Endodermal cell (in vitro differentiated cells): ENCODE measurements around the gene NANOS2. TPM values are rescaled to one million over a fixed set of nuclear protein-coding genes. Genes with fewer than 3 reads are reported as not detected.
A peak's percentile ranks its signal among the peaks of the same experiment; 100 is the strongest.
"Not testable (repeated sequence)": the region's sequence is repeated elsewhere in the genome, so short reads cannot be mapped to it uniquely, and the experiment has no call there.

Experiments
- DNase-seq: peaks from one replicate; pipeline ENCODE4 v3.0.0-alpha.2; 2017
- H3K27ac ChIP-seq: 2 replicates; pipeline ENCODE4 v1.5.1; 2013; ENCODE audit warnings: mild to moderate bottlenecking, low read depth, low read length, moderate library complexity
- H3K27me3 ChIP-seq: 2 replicates; pipeline ENCODE4 v1.6.1; 2013; ENCODE audit warnings: mild to moderate bottlenecking, low read length, moderate library complexity; ENCODE audit not compliant: insufficient read depth, control insufficient read depth, poor library complexity, severe bottlenecking
- H3K36me3 ChIP-seq: 2 replicates; pipeline ENCODE4 v1.7.0; 2013; ENCODE audit warnings: mild to moderate bottlenecking, low read length, moderate library complexity; ENCODE audit not compliant: control insufficient read depth, insufficient read depth
- H3K4me1 ChIP-seq: one replicate; pipeline ENCODE4 v1.7.0; 2013; ENCODE audit warnings: low read length; ENCODE audit not compliant: control insufficient read depth, insufficient read depth
- H3K4me3 ChIP-seq: 2 replicates; pipeline ENCODE4 v1.5.1; 2013; ENCODE audit warnings: mild to moderate bottlenecking, low read length, moderate library complexity
- H3K9ac ChIP-seq: 2 replicates; pipeline ENCODE4 v1.6.1; 2013; ENCODE audit warnings: mild to moderate bottlenecking, low read length, moderate library complexity; ENCODE audit not compliant: poor library complexity, severe bottlenecking; ENCODE audit errors: extremely low read depth
- H3K9me3 ChIP-seq: 2 replicates; pipeline ENCODE4 v1.6.1; 2013; ENCODE audit warnings: mild to moderate bottlenecking, low read length, moderate library complexity; ENCODE audit not compliant: control insufficient read depth
- H3K27ac Mint-ChIP-seq: 2 replicates; pipeline ENCODE4 v1.8.0; 2020; ENCODE audit warnings: mixed read lengths
- H3K27me3 Mint-ChIP-seq: 2 replicates; pipeline ENCODE4 v1.8.0; 2021; ENCODE audit warnings: mild to moderate bottlenecking, mixed read lengths; ENCODE audit not compliant: insufficient read depth
- H3K36me3 Mint-ChIP-seq: 2 replicates; pipeline ENCODE4 v1.8.0; 2020; ENCODE audit warnings: low read depth, mixed read lengths
- H3K4me1 Mint-ChIP-seq: 2 replicates; pipeline ENCODE4 v1.8.0; 2020; ENCODE audit warnings: mixed read lengths
- H3K4me3 Mint-ChIP-seq: 2 replicates; pipeline ENCODE4 v1.8.0; 2020; ENCODE audit warnings: mild to moderate bottlenecking, moderate library complexity, mixed read lengths
- H3K9me3 Mint-ChIP-seq: 2 replicates; pipeline ENCODE4 v1.8.0; 2020; ENCODE audit warnings: mild to moderate bottlenecking, mixed read lengths
- WGBS, 2 experiments: methylation state at CpG; one replicate each; pipeline versions ENCODE4 v1.1.5 to v1.1.7; 2013; ENCODE audit warnings: missing lambda C conversion rate in 2 of 2, mixed read lengths in 1 of 2; ENCODE audit not compliant: insufficient coverage in 1 of 2, insufficient read length in 1 of 2; 5-methylcytosine and 5-hydroxymethylcytosine counted together
- total RNA-seq, 2 donors: library from RNA; stranded (reverse); fragmentation: NEBNext Ultra II Directional in 1 of 2; extraction: Animal tissue kit (Norgen Biotek cat#: 25700) in 1 of 2; gene quantifications; 2 replicates in 1 of 2; 3 replicates in 1 of 2; pipeline ENCODE4 v1.2.1, GENCODE V29; 2021
- TF ChIP-seq, protein P1 (sequence below): fragments of 200-600 bp; sonication (generic); conservative IDR thresholded peaks from 2 replicates; pipeline ENCODE4 v1.5.0; 2021; ENCODE audit warnings: antibody characterized with exemption, mild to moderate bottlenecking

Gene NANOS2
- total RNA-seq, 2 donors from 2014 or later: not detected

DNA sequence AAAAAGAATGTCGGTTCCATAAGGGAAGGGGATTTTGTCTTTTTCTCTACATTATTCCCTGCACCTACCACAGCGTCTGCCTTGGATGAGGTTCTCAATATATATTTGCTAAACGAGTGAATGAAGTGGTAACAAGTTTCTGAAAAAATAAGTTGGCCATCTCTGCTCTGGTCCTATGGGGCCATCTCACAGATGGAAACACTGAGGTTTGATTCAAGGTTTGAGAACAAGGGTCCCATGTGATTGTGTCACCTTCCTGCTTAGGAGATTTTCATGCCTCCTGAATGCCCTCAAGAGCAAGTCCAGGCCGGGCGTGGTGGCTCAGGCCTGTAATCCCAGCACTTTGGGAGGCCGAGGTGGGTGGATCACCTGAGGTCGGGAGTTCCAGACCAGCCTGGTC lies 15.3 kb downstream of the NANOS2 start:
- peaks cover 11% of the 10 kb centered on the region for H3K27me3 Mint-ChIP-seq
- no peaks in the 10 kb centered on the region for H3K9me3 ChIP-seq
- H3K9ac ChIP-seq: no peak overlapping the region
- H3K36me3 Mint-ChIP-seq: peaks cover 38% of the 10 kb centered on the region
- TF ChIP-seq, protein P1, sequence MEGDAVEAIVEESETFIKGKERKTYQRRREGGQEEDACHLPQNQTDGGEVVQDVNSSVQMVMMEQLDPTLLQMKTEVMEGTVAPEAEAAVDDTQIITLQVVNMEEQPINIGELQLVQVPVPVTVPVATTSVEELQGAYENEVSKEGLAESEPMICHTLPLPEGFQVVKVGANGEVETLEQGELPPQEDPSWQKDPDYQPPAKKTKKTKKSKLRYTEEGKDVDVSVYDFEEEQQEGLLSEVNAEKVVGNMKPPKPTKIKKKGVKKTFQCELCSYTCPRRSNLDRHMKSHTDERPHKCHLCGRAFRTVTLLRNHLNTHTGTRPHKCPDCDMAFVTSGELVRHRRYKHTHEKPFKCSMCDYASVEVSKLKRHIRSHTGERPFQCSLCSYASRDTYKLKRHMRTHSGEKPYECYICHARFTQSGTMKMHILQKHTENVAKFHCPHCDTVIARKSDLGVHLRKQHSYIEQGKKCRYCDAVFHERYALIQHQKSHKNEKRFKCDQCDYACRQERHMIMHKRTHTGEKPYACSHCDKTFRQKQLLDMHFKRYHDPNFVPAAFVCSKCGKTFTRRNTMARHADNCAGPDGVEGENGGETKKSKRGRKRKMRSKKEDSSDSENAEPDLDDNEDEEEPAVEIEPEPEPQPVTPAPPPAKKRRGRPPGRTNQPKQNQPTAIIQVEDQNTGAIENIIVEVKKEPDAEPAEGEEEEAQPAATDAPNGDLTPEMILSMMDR: no peak
- H3K27ac ChIP-seq: no peak overlapping the region
- WGBS, 2 experiments: 96 to 100% methylated on average over 4 to 6 of the region's 7 CpGs
- H3K36me3 ChIP-seq: peaks cover 19% of the 10 kb centered on the region
- no peak overlapping the region for H3K4me3 ChIP-seq
- no peak overlapping the region for H3K4me3 Mint-ChIP-seq
- no peaks in the 10 kb centered on the region for H3K4me1 ChIP-seq
- DNase-seq: no peak
- H3K9me3 Mint-ChIP-seq: no peaks in the 10 kb centered on the region
- peaks cover 4% of the 10 kb centered on the region for H3K4me1 Mint-ChIP-seq
- H3K27ac Mint-ChIP-seq: no peak overlapping the region
- H3K27me3 ChIP-seq: no peaks in the 10 kb centered on the region

DNA sequence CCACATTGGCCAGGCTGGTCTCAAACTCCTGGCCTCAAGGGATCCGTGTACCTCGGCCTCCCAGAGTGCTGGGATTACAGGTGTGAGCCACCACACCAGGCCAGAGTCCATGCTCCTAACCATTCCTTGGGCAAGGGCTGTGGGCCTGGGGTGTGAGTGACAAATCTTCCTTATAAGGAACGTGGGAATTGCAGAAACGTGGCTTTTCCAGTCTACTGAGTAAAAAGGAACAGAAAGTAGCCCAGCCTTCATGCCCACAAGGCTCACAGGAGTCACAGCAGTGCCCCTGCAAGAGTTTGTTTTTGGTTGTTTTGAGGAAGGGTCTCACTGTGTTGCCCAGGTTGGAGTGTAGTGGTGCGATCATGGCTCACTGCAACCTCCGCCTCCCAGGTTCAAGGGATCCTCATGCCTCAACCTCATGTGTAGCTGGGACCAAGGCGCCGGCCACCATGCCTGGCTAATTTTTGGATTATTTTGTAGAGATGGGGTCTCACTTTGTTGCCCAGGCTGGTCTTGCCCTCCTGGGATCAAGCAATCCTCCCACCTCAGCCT lies 17.2 kb downstream of the NANOS2 start:
- 93 to 100% methylated on average over 3 to 8 of the region's 8 CpGs for WGBS, 2 experiments
- TF ChIP-seq, protein P1: no peak
- Histone ChIP-seq H3K27ac (no peak overlapping the region), H3K4me1 (no peaks in the 10 kb centered on the region), H3K27me3 (no peaks in the 10 kb centered on the region), H3K9me3 (no peaks in the 10 kb centered on the region), H3K4me3 (no peak overlapping the region), H3K9ac (no peak overlapping the region), H3K36me3 (peaks cover 19% of the 10 kb centered on the region)
- H3K9me3 Mint-ChIP-seq: no peaks in the 10 kb centered on the region
- peaks cover 44% of the 10 kb centered on the region for H3K36me3 Mint-ChIP-seq
- H3K4me1 Mint-ChIP-seq: peaks cover 4% of the 10 kb centered on the region
- no peak overlapping the region for H3K4me3 Mint-ChIP-seq
- H3K27me3 Mint-ChIP-seq: peaks cover 11% of the 10 kb centered on the region
- no peak for DNase-seq
- no peak overlapping the region for H3K27ac Mint-ChIP-seq

DNA sequence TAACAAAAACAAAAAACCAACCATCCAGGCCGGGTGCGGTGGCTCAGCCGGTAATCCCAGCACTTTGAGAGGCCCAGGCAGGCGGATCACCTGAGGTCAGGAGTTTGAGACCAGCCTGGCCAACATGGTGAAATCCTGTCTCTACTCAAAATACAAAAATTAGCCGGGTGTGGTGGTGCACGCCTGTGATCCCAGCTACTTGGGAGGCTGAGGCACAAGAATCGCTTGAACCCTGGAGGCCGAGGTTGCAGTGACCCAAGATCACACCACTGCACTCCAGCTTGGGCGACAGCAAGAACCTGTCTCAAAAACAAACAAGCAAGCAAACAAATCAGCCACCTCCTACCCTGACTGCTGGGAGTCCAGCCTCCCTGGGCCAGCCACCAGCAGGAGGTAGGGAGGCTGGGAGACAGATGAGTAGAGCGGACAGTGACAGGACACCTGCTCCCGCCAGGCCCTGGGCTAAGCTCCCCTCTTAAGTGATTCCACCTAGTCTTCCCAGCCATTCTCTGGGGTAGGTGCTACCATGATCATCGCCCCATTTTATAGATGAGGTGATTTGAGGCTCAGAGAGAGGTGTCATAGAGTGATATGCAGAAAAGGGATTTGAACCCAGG lies 18.5 kb downstream of the NANOS2 start:
- 96% methylated on average over 4 to 12 of the region's 12 CpGs for WGBS, 2 experiments
- H3K9me3 ChIP-seq, H3K27ac ChIP-seq, H3K4me3 Mint-ChIP-seq, H3K9ac ChIP-seq, H3K4me3 ChIP-seq, H3K27me3 ChIP-seq, H3K27me3 Mint-ChIP-seq, H3K4me1 Mint-ChIP-seq, DNase-seq, H3K4me1 ChIP-seq, H3K9me3 Mint-ChIP-seq: not testable (repeated sequence)
- Mint-ChIP-seq H3K27ac (peak overlapping the region; percentile 12), H3K36me3 (peaks cover 44% of the 10 kb centered on the region)
- peaks cover 19% of the 10 kb centered on the region for H3K36me3 ChIP-seq
